ENCODE measurements around the gene MYO7A.

- TF ChIP-seq POLR2A (IDR thresholded peaks at IDR 0.05) (no peak), CTCF (IDR thresholded peaks at IDR 0.05) (no peak)
Measured at GRCh38 chr11:77176996-77177395, 49.0 kb downstream of the MYO7A start.

All from thyroid gland (tissue), 4 donors.